Skeletal muscle cell (primary cell): ENCODE results near the gene EDA2R.

Experiments
- DNase-seq: peaks from one replicate; pipeline ENCODE4 v3.0.0-alpha.2; 2010; ENCODE audit warnings: low read depth
- H3K4me3 ChIP-seq: 2 replicates; pipeline ENCODE4 v1.5.1; 2011; ENCODE audit warnings: low read depth, mild to moderate bottlenecking, control low read depth, low read length, moderate library complexity

Gene EDA2R

GRCh38 chrX:66579219-66579618 lies 59.7 kb downstream of the EDA2R start:
- no peak for DNase-seq
- no peak overlapping the region for H3K4me3 ChIP-seq

DNA sequence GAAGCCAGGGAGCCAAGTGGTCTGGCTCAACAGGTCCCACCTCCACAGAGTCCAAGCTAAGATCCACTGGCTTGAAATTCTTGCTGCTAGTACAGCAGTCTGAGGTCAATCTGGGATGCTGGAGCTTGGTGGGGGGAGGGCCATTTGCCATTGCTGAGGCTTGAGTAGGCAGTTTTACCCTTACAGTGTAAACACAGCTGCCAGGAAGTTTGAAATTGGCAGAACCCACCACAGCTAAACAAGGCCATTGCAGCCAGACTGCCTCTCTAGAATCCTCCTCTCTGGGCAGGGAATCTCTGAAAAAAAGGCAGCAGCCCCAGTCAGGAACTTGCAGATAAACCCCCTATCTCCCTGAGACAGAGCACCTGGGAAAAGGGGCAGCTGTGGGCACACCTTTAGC lies 84.9 kb downstream of the EDA2R start:
- H3K4me3 ChIP-seq, result no peak overlapping the region
- no peak for DNase-seq

DNA sequence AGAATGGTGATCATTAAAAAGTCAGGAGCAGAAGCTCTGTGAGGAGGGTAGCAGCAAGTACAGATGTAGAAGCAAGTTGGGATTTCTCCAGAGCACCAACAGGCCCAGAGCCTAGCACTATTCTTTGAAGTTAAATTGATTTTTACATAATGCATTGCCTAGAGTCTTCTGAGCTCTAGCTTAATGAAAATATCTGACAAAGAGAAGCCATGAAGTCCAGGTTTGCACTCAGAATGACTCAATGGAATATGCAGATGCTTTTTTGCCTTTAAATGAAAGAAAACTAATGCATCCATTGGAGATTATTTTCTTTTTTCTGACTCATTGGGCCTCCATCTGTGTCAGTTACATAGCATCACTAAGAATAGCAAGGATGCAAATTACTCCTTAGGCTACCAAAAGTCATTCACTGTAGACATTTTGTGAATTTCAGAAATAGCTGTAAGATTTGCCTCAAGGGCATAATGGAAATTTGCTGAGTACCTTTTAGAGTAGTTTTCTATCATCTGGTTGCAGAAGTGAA lies 91.0 kb downstream of the EDA2R start:
- DNase-seq, result no peak
- no peak overlapping the region for H3K4me3 ChIP-seq
